Prostate gland (tissue), 2 donors: ENCODE measurements around the gene SEMA6D. TPM values are rescaled to one million over a fixed set of nuclear protein-coding genes. Genes with fewer than 3 reads are reported as not detected.

Experiments used
- DNase-seq: peaks from one replicate; pipeline ENCODE4 v3.0.0-alpha.2; 2019; ENCODE audit warnings: low spot score
- H3K27ac ChIP-seq, 2 donors: fragments of 200-600 bp; sonication (generic); 2 replicates each; pipeline ENCODE4 v1.5.1; 2017 to 2019
- H3K27me3 ChIP-seq: fragments of 200-600 bp; sonication (generic); replicated peaks from 2 replicates; pipeline ENCODE4 v1.5.1; 2019; ENCODE audit not compliant: insufficient read depth
- H3K36me3 ChIP-seq, 2 donors: fragments of 200-600 bp; sonication (generic); 1 replicate in 1 of 2; 2 replicates in 1 of 2; pipeline versions ENCODE4 v1.5.1 to v1.8.1; 2017 to 2019
- H3K4me1 ChIP-seq: fragments of 200-600 bp; sonication (generic); replicated peaks from 2 replicates; pipeline ENCODE4 v1.5.1; 2019
- H3K4me3 ChIP-seq, 2 donors: fragments of 200-600 bp; sonication (generic); 2 replicates each; pipeline ENCODE4 v1.5.1; 2017 to 2019
- H3K9me3 ChIP-seq: fragments of 200-600 bp; sonication (generic); 2 replicates; pipeline ENCODE4 v1.5.1; 2017
- CTCF ChIP-seq, 4 experiments: fragments of 200-600 bp in 2 of 4; fragments of 450-650 bp in 2 of 4; sonication (generic) in 2 of 4; IDR thresholded peaks; 1 replicate in 3 of 4; 2 replicates in 1 of 4; pipeline ENCODE4 v1.5.1; 2016 to 2019; ENCODE audit warnings: antibody characterized with exemption in 4 of 4, mild to moderate bottlenecking in 2 of 4, moderate library complexity in 2 of 4
- POLR2A ChIP-seq: fragments of 450-650 bp; IDR thresholded peaks from one replicate; pipeline ENCODE4 v1.6.1; 2016; ENCODE audit warnings: antibody characterized with exemption, mild to moderate bottlenecking
- POLR2AphosphoS5 ChIP-seq: sonication (generic); formaldehyde crosslinking; IDR thresholded peaks from one replicate; pipeline ENCODE4 v1.6.1; 2017; ENCODE audit warnings: antibody characterized with exemption
- WGBS: methylation state at CpG from one replicate; pipeline ENCODE4 v1.1.5; 2018; 5-methylcytosine and 5-hydroxymethylcytosine counted together
- intact Hi-C: fragments of 100-400 bp; cut with DNase I; formaldehyde crosslinking; loops from one replicate; pipeline ENCODE4 v1.14.2; 2022
- total RNA-seq, 2 donors: library from RNA; depleted of rRNA; stranded (reverse); fragments of >200 nt; gene quantifications; one replicate each; pipeline ENCODE4 v1.1.0, GENCODE V29; 2016

Gene SEMA6D
- total RNA-seq, 2 donors from 2014 or later: 9.8 to 18.1 TPM

GRCh38 chr15:47773143-47773542, 55.8 kb downstream of the SEMA6D start:
- no peak overlapping the region for H3K4me3 ChIP-seq
- 83% methylated on average over 6 of the region's 6 CpGs for WGBS
- H3K36me3 ChIP-seq: no peaks in the 10 kb centered on the region
- DNase-seq: no peak
- H3K9me3 ChIP-seq: no peaks in the 10 kb centered on the region
- TF ChIP-seq POLR2A (no peak), POLR2AphosphoS5 (no peak), CTCF (IDR thresholded peaks at IDR 0.05) (no peak)
- intact Hi-C loops: no loop called here
- no peaks in the 10 kb centered on the region for H3K27me3 ChIP-seq
- no peak overlapping the region for H3K27ac ChIP-seq
- no peaks in the 10 kb centered on the region for H3K4me1 ChIP-seq

GRCh38 chr15:47778263-47778770, 61.0 kb downstream of the SEMA6D start:
- TF ChIP-seq POLR2A (no peak), CTCF (IDR thresholded peaks at IDR 0.05) (no peak), POLR2AphosphoS5 (no peak)
- no peak for DNase-seq
- Histone ChIP-seq H3K9me3 (no peaks in the 10 kb centered on the region), H3K4me3 (no peak overlapping the region), H3K36me3 (no peaks in the 10 kb centered on the region), H3K4me1 (no peaks in the 10 kb centered on the region), H3K27me3 (no peaks in the 10 kb centered on the region), H3K27ac (no peak overlapping the region)
- intact Hi-C loops: no loop called here
- WGBS: 36% methylated on average over 1 of the region's 1 CpG

GRCh38 chr15:47780971-47781370, 63.7 kb downstream of the SEMA6D start:
- Histone ChIP-seq H3K36me3 (no peaks in the 10 kb centered on the region), H3K27ac (no peak overlapping the region), H3K4me3 (no peak overlapping the region), H3K9me3 (no peaks in the 10 kb centered on the region), H3K27me3 (no peaks in the 10 kb centered on the region), H3K4me1 (no peaks in the 10 kb centered on the region)
- DNase-seq: no peak
- WGBS: 9% methylated on average over 2 of the region's 2 CpGs
- intact Hi-C loops: no loop called here
- TF ChIP-seq CTCF (IDR thresholded peaks at IDR 0.05): no peak
- no peak for TF ChIP-seq POLR2AphosphoS5
- TF ChIP-seq POLR2A: no peak

GRCh38 chr15:47781527-47781926, 64.2 kb downstream of the SEMA6D start:
- Histone ChIP-seq H3K27ac (no peak overlapping the region), H3K9me3 (no peaks in the 10 kb centered on the region), H3K4me1 (no peaks in the 10 kb centered on the region), H3K27me3 (no peaks in the 10 kb centered on the region), H3K4me3 (no peak overlapping the region), H3K36me3 (no peaks in the 10 kb centered on the region)
- intact Hi-C loops: no loop called here
- 41% methylated on average over 3 of the region's 3 CpGs for WGBS
- TF ChIP-seq CTCF (IDR thresholded peaks at IDR 0.05): no peak
- TF ChIP-seq POLR2AphosphoS5: no peak
- TF ChIP-seq POLR2A: no peak
- DNase-seq: no peak

- Histone ChIP-seq H3K4me1 (no peaks in the 10 kb centered on the region), H3K4me3 (no peak overlapping the region), H3K27me3 (no peaks in the 10 kb centered on the region), H3K36me3 (no peaks in the 10 kb centered on the region), H3K9me3 (no peaks in the 10 kb centered on the region), H3K27ac (no peak overlapping the region)
- no peak for DNase-seq
- intact Hi-C loops: no loop called here
- TF ChIP-seq CTCF (IDR thresholded peaks at IDR 0.05) (no peak), POLR2A (no peak), POLR2AphosphoS5 (no peak)
Measured at GRCh38 chr15:47784820-47785219, 67.5 kb downstream of the SEMA6D start.
